ENCODE data around the gene ZGPAT. TPM values are rescaled to one million over a fixed set of nuclear protein-coding genes. Genes with fewer than 3 reads are reported as not detected.

Gene ZGPAT
- total RNA-seq, 2 experiments from 2014 or later, result 22.4 to 22.5 TPM

- no peaks in the 10 kb centered on the region for H3K27me3 Mint-ChIP-seq
- no peak overlapping the region for H3K4me3 Mint-ChIP-seq
- no peak for TF ChIP-seq CTCF (IDR thresholded peaks at IDR 0.05)
- intact Hi-C loops (cut with micrococcal nuclease), result no loop called here
- H3K9me3 Mint-ChIP-seq, result no peaks in the 10 kb centered on the region
- ATAC-seq (no peak), DNase-seq (no peak)
- POLR2A ChIA-PET, result interaction anchor here (0.6 to 2.1 kb wide), 7 partner anchors 9 to 205 kb away, joined by 3 to 13 read pairs (median 5); partner anchors contain the start of gene TNFRSF6B
- CTCF ChIA-PET, result no interaction called here
- H3K36me3 Mint-ChIP-seq (ENCODE audit: low read depth), result peaks cover 7% of the 10 kb centered on the region
- no peak overlapping the region for H3K27ac Mint-ChIP-seq
- H3K4me1 Mint-ChIP-seq (ENCODE audit: low read depth), result peaks cover 14% of the 10 kb centered on the region
Measured at GRCh38 chr20:63687419-63688178, 20.2 kb upstream of the ZGPAT start.

GRCh38 chr20:63688228-63689045 is 19.4 kb upstream of the ZGPAT start:
- Mint-ChIP-seq H3K4me3 (no peak overlapping the region), H3K4me1 (ENCODE audit: low read depth) (peaks cover 14% of the 10 kb centered on the region), H3K27me3 (no peaks in the 10 kb centered on the region), H3K27ac (no peak overlapping the region), H3K9me3 (no peaks in the 10 kb centered on the region), H3K36me3 (ENCODE audit: low read depth) (peaks cover 12% of the 10 kb centered on the region)
- TF ChIP-seq CTCF (IDR thresholded peaks at IDR 0.05), result no peak
- CTCF ChIA-PET, result no interaction called here
- intact Hi-C loops (cut with micrococcal nuclease), result no loop called here
- DNase-seq, result no peak
- no peak for ATAC-seq
- POLR2A ChIA-PET, result interaction anchor here (0.8 to 2.1 kb wide), 3 partner anchors 8 to 204 kb away, joined by 3 to 13 read pairs (median 3); partner anchors contain the start of gene TNFRSF6B

- intact Hi-C loops (cut with micrococcal nuclease), result no loop called here
- POLR2A ChIA-PET, result interaction anchor here (1.1 kb wide), 1 partner anchor 8 kb away, joined by 3 read pairs; no protein-coding TSS in a partner anchor
- CTCF ChIA-PET, result no interaction called here
- no peaks in the 10 kb centered on the region for H3K27me3 Mint-ChIP-seq
- H3K9me3 Mint-ChIP-seq, result no peaks in the 10 kb centered on the region
- H3K27ac Mint-ChIP-seq, result no peak overlapping the region
- DNase-seq (no peak), ATAC-seq (no peak)
- TF ChIP-seq CTCF (IDR thresholded peaks at IDR 0.05), result no peak
- H3K36me3 Mint-ChIP-seq (ENCODE audit: low read depth), result peaks cover 16% of the 10 kb centered on the region
- no peak overlapping the region for H3K4me3 Mint-ChIP-seq
- H3K4me1 Mint-ChIP-seq (ENCODE audit: low read depth), result peaks cover 14% of the 10 kb centered on the region
Measured at GRCh38 chr20:63689046-63690002, 18.5 kb upstream of the ZGPAT start.

GRCh38 chr20:63690003-63690897 is 17.6 kb upstream of the ZGPAT start:
- Mint-ChIP-seq H3K4me3 (no peak overlapping the region), H3K27me3 (no peaks in the 10 kb centered on the region), H3K36me3 (ENCODE audit: low read depth) (peaks cover 16% of the 10 kb centered on the region), H3K27ac (no peak overlapping the region), H3K9me3 (no peaks in the 10 kb centered on the region), H3K4me1 (ENCODE audit: low read depth) (peaks cover 11% of the 10 kb centered on the region)
- ChIA-PET CTCF (no interaction called here), POLR2A (no interaction called here)
- ATAC-seq, result no peak
- DNase-seq, result no peak
- no peak for TF ChIP-seq CTCF (IDR thresholded peaks at IDR 0.05)
- intact Hi-C loops (cut with micrococcal nuclease), result no loop called here

Data from activated CD8-positive, alpha-beta T cell treated with anti-CD3 and anti-CD28 coated beads for 36 hours (primary cell).